NOMO-1 treated with dmso at 0.1 percent for 144 hours (cell line): ENCODE data around the gene DGKD.

Source experiments
- DNase-seq: peaks from one replicate; lab custom pipeline; 2025; ENCODE audit not compliant: unreplicated experiment; lab: John Stamatoyannopoulos, UW

Gene DGKD

DNA sequence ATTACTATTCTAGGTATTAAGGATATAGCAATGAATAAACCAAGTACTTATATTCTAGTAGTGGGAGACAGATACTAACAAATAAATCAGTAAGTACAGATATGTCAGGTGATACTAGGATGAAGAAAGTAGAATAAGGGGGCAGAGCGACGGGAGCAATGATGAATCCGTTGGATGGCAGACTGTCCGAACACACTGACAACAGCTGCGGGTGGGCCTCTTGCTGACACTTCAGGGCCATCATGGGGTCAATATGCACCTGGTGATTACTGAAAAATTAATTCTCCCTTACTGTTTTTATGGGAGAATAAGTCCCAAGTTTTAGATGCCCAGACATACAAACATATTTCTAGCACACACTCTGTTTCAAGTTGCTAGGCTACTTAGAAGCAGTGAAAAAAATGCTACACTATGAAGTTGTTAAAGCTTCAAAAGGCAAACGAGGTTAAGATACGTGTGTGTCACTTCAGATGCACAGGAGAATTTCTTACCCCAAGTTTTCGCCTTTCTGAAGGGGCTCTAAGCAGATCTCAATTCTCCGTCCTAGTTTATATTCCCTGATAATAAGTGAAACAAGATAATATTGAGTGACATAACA is 133.6 kb downstream of the DGKD start:
- DNase-seq: no peak

DNA sequence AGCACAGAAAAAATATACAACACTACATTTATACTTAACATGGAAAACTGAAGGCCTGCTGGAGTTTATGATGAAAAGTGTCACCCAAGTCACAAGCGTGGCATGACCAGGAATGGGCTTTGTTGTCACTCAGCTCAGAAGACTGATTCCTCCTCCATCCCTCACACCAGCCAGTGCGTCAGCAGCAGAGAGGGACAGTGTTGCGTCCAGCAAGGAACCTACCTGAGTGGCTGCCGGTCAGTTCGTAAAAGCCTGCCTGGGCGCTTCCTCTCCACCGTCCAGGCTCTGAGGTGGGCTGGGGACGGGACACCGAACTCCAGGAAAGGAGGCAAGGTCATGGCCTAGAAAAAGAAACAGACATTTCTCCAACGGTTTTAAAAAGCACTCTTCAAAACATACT is 134.8 kb downstream of the DGKD start:
- DNase-seq: no peak

DNA sequence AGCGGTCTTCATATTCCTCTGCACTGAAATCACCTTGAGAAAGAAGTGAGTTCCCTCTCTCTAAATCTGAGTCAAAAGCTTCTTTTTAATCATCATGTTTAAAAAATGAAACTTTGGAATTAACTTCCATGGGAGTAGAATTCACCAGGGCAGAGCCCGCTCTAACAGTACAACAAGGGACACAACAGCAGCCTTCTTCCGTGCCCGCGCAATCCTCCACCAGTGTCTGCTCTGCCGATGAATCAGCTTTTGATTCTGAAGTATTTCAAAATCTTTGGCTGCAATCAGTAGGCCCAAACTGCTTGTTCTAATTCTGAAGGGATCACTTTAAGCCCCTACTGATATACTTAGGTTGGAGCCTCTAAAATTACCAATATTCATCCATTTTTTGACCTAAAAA is 135.4 kb downstream of the DGKD start:
- DNase-seq: no peak

DNA sequence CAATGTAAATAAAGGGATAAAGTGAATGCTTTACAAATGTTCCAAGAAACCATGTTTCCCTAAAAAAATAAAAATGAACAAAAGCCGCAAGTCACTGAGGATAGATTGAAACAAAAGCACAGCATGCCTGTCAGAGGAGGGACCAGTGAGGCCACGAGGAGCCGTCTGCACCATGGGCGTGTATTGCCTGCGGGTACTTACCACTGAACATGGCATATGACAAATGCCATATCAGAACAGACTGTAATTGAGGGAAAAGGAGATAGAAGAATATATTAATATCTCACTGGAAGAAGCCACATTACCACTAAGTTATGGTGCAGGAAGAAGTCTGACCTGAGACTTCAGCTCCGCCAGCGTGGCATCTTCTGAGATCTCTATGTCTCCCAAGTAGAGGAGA is 136.5 kb downstream of the DGKD start:
- no peak for DNase-seq

DNA sequence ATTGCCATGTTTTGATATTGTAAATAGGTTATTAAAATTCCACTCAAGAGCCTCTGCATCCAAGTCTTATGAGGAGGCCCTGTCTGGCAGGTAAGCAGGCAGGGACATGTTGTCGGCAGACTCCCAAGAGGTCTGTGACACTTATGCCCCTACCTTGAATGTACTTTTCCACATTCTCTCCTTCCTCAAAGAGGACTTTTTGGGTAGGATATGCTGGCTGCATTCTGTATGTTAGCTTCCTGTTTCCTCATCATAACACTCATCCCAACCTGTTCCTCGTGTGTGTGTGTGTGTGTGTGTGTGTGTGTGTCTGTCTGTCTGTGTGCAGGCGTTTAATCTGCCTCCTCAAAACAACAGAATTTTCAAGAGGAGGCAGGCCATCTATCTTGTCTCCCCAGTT is 137.0 kb downstream of the DGKD start:
- DNase-seq: no peak

DNA sequence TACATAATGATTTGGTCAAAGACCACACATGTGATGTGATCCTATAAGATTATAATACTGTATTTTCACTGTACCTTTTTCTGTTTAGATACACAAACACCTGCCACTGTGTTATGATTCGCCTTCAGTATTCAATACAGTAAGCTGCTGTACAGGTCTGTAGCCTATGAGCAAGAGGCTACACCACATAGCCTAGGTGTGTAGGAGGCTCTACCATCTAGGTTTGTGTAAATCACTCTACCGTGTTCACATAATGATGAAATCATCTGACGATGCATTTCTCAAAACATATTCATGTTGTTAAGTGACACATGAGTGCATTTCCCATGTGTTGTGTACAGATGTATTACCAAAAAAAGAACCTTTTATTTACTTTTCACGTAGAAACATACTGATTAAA is 137.8 kb downstream of the DGKD start:
- no peak for DNase-seq

DNA sequence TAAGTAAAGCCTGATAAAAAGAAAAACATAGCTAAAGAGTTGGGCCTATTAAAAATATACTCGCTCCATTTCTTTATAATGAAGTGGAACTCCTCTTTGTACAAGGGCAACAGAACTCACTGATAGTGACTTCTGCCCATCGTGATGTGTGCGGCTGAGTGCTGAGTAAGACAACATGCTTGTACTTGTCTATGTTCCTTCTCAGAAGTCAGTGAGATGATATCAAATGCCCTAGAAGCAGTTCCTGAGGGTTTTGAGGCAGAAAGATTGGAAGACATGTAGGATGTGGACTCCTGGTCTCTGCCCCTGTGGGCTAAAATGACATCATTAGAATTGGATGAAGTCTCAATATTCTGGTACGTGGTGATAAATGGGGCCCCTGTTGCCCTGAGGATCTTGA is 138.5 kb downstream of the DGKD start:
- DNase-seq: no peak

DNA sequence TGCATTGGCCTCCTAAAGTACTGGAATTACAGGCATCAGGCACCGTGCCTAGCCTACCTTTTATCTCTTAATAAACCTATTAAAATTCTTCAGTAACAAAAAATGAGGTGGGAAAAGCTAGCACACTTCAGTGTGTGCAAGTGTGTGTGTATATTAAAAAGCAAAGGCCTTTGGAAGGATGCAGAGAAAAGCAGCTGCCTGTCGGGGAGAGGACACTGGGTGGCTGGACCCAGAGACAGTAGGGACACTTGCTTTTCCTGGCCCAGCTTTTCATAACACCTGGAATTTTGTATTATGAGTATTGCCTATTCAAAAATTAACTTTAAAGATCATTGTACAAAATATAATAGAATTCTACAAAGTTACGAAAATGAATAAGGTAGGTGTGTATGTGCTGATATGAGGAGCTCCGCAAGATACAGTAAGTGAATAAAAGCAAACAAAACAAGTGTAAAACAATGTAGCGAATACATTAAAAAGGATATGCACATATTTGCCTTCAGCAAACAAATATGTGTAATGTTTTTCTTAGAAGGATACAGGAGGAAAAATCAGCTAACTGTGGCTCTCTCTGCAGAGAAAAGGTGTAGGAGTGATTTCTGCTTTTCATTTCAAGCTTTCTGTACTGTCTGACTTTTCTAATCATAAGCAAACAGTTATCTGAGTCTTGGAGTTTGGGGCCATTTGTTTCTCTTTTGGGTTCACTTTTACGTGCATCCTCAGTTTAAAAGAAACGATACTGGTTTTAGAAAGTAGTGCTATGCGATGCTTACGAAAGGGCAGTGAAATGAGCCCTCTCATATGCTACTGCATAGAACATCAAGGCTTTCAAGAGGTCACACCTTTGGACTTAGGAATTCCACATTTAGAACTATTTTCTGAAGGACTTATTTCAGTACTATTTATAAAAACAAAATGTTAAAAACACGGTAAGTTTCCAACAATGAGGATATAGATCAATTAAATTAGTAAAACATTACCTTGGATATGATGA is 141.5 kb downstream of the DGKD start:
- DNase-seq: no peak

DNA sequence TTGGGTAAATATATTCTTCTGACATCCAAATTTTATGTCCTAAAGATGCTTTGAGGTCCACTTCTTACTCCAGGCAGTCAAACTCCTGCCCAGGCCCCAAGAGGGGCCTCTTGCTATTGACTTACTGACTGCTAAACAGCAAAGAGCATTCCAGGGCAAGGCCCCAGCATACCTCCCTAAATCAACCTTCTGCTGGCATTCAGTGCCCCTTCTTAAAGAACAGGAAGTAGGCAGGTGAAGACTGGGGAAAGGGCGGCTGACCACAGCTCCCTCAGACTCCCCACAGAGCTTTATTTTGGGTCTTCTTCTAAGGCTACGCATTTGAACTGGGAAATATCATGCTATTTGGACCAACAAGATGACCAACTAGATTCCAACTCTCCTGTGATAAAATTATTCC is 143.4 kb downstream of the DGKD start:
- DNase-seq: no peak

DNA sequence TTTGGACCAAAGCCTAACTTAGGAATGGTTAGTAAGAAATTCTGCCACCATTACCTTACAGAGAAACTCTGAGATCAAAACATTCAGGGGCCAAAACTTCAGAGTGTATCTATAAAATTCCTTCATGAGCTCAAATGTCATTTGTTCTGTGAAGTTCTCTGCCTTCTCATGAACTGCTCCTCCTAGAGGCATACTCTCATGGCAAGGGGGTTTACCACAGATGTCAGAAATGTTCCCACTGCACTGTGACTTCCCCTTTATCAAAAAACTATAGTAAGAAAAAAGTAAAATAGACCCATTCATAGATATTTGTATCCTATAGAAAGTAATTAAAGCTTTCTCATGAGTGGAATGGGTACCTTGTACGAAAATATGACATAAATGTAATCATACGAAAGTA is 143.8 kb downstream of the DGKD start:
- DNase-seq: no peak

DNA sequence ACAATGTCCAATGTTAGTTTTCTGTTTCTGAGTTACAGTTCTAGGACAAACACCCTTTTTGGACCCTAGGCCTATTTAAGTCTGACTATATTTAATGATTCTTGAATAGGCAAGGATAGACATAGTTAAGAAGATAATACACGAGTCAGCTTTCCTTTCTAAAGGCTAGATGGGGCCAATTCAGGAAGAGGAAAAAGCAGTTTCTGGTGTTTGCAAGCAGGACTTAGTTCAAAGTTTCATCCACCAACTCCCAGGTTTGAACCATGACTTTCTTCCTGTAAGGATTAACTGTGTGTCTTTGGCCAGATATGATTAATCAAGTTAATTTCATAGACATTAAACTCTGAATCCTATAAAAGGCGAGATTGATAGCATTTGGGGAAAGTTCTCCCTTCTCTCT is 145.6 kb downstream of the DGKD start:
- DNase-seq: no peak

DNA sequence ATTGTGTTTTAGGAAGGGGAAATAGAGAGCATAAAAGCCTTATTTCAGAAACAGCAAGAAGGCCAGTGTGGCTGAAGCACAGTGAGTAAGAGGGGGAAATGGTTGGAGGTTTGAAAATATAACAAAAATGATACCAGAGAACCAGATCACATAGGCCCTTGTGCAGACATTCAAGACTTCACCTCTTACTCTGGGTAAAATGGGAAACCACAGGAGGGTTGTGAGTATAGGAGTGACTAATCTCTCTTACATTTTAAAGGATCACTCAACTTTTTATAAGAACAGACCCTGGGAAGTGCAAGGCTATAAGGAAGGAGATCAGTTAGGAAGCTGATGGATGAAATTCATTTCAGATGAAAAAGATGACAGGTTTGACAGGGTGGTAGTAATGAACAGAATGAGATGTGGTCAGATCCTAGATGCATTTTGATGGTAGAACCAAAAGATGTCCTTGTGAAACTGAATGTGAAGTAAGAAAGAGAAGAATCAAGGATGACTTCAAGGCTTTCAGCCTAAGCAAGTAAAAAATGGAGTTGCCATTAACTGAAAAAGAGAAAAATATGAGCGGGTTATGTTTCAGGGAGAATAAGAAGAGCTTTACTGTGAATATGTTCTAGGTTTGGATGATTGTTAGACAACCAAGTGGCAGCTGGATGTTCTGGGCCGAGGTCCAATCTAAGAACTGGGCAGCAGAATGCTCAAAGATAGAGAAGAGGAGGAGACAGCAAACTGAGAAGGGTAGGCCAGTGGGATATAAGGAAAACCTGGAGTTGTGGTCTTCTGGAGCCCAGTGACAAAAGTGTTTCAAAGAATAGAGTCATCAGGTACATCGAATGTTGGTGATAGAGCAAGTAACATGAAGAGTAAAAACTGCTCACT is 147.1 kb downstream of the DGKD start:
- DNase-seq: no peak

DNA sequence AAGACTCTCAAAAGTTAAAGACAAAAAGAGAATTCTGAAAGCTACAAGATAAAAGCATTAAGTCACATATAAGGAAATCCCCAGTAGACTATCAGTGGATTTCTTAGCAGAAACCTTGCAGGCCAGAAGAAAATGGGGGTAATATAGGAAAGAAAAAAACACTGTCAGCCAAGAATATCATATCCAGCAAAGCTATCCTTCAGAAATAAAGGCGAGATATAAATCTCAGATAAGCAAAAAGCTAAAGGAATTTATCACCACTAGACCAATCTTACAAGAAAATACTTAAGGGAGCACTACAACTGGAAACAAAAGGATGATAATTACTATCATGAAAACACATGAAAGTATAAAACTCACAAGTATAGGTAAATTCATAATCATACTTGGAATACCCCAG is 149.2 kb downstream of the DGKD start:
- DNase-seq: no peak

DNA sequence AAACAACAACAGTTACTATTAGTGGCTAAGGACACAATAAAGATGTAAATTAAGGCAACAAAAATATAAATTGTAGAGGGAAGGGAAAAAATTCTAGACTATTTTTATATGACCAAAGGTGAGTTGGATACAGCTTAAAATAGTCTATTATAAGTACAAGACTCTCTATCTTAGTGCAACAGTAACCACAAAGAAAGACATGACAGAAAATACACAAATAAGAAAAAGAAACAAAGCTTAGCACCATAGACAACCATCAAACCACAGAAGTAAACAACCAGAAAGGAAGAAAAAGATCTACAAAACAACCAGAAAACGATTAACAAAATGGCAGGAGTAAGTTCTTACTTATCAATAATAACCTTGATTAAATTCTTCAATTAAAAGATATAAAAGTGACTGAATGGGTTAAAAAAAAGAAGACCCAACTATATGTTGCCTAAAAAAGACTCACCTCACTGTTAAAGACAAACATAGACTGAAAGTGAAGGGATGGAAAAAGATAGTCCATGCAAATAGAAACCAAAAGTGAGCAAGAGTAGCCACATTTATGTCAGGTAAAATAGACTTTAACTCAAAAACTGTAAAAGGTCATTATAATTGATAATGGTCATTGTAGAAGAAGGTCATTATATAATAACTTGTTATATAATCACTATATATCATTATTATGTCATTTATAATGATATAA is 149.8 kb downstream of the DGKD start:
- no peak for DNase-seq

DNA sequence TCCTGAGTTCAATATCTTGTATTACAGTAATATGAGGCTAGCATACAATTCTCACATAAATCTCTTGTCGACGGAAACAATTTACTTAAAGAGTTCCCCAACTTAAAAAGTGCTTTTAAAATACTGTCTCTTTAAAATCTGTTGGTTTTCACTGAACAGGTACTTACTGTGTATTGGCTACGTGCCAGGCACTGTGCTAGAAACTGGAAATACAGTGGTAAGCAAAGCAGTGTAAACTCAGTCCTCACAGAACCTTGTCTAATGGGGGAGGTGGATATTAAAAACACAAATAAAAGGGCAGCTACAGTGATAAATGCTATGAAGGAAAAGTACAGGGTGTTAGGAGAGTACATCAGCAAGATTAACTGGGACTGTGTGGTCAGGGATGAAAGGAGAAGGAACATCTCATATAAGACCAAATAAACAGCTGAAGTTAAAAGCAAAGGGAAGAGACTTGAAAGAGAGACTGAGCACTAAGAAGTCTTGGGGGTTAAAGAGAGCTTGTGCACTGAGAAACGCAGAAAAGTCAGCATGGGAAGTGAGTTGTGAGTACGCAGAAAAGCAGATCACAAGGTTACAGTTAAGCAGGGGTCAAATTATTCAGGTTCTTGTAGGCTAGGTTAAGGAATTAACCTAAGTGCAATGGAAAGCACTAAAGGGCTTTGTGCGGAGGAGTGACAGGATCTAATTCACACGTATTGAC is 159.8 kb downstream of the DGKD start:
- no peak for DNase-seq

DNA sequence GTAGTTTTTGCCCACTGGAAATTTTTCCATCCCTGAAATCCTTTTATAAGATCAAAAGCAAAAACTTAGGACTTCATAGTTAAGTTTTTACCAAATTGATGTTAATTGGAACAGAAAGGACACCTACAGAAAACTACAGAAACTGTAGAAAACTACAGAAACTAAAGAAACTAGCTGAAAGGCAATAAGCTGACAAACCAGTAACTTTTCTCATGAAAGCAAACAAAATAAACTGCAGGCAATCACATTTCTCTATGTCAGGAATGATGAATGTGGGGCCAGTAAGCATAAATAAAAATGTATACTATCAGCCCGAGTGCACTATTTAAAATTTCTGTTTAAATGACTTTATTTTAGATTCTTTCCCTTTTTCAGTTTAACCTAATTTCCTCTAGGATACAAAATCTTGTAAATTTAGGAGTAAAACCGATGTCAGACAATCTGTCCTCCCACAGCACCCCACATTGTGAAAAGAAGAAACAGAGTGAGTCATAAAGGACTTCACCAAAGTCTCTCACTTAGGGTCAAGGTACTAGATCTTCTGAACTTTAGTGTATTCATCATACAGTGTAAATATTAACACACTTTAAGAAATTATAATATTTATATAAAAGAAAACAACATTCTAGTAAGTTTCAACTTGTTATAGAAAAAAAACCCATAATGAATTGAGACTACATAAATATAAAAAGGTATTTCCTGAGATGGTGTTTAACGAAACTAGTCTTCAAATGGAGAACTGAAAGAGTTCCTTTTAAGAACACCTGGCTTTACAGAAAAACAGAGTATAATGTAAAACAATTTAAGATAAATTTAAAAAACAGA is 165.7 kb downstream of the DGKD start:
- DNase-seq: no peak
